ENCODE results near the gene OSBPL3. TPM values are rescaled to one million over a fixed set of nuclear protein-coding genes. Genes with fewer than 3 reads are reported as not detected.
A peak's percentile ranks its signal among the peaks of the same experiment; 100 is the strongest.

Gene OSBPL3
- total RNA-seq, 1 donor from 2014 or later: 14.1 TPM

DNA sequence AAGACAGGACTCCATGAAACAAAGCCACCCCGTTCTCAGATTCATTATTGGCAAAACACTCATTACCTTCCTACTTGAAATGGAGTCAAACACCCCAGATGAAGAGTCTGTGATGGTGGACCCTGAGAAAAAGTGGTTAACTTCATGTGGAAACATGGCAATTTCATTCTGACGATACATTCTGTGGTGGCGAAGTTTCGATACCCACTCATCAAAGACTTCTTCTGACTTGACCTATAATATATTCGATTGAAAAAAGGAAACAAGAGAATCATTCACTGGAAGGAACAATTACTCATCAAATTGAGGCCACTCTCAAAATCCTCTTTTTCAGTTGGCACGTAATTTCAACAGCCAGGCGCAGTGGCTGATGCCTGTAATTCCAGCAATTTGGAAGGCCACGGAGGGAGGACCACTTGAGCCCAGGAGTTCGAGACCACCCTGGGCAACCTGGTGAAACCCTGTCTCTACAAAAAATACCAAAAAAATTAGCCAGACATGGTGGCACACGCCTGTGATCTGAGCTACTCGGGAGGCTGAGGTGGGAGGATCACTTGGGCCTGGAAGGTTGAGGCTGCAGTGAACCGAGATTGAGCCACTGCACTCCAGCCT, 113.9 kb downstream of the OSBPL3 start:
- no peak for DNase-seq (ENCODE audit: low read depth in 2 of 2)

DNA sequence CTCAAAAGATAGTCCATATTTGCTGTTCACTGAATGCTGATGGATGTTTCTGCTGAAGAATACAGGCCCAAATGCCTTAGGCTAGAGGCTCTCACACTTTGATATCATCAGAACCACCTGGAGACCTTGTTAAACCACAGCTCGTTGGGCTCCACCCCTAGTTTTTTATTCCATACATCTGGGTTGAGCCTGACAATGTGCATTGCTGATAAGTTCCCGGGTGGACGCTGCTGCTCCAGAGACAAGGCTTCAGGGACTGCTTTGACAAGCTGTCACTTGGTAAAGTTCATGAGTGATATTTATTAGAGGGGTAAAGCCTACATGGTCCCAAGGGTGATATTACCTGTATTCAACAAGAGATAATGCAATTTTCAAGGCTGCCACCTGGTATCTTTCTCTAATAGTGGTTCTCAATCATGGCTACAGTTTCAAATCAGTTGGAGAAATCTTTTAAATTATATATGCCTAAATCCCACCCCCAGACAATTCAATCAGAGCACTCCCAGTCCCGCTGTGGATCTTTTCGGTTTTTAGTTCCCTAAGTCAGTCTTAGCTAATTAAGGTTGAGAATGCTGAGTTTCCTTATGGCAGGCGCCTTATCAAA, 115.7 kb downstream of the OSBPL3 start:
- no peak for DNase-seq (ENCODE audit: low read depth in 2 of 2)

DNA sequence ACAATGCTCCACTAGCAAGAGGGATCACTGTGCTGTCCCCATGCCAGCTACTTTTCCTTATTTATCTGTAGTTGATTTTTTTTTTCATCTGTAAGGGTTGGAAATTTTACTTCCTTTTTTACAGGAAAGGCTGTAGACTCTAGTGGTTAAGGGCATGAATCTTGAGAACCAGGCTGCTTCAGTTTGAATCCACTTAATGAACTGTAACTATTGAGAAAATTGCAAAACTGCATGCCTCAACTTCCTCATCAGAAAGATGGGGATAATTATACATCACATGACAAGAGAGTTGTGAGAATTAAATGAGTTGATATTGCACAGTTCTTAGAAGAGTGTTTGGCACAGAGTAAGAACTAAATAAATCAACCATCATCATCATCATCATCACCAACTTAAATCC, 116.4 kb downstream of the OSBPL3 start:
- DNase-seq (ENCODE audit: low read depth in 2 of 2): no peak

DNA sequence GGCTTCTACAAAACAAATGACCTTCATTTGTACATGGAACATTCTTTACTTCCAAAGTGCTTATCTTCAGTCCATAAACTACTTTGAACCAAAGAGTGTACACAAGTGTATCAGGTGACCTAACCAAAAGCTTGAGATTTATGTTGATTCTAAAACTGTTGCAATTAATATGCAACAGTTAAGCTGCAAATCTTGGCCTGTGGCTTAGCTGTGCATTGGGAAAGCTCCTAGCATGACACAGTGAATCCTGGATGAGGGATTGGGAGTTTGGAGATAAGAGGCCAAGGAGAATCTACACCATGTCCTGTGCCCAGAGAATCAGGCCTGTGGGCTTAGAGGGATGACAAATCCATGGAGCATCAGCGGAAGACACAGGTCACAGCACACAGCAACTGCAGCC, 117.5 kb downstream of the OSBPL3 start:
- no peak for DNase-seq (ENCODE audit: low read depth in 2 of 2)

DNA sequence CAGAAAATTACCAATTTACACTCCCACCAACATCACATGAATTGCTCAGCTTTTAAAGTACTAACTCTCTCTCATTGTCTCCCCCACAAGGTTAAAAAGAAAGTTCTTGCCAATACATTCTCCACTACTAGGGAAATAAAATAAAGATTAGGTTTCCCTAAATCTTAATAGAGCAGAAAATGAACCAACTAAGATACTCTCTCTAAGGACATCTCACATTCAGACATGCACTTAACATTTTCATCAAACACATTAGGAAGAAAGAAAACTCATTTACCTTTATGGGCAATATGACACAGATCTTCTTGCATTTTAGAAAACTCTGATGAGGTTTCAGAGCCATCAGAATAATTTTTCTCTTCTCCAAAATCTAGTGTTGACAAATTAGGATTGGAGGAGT, 118.6 kb downstream of the OSBPL3 start:
- DNase-seq (ENCODE audit: low read depth in 2 of 2): no peak

DNA sequence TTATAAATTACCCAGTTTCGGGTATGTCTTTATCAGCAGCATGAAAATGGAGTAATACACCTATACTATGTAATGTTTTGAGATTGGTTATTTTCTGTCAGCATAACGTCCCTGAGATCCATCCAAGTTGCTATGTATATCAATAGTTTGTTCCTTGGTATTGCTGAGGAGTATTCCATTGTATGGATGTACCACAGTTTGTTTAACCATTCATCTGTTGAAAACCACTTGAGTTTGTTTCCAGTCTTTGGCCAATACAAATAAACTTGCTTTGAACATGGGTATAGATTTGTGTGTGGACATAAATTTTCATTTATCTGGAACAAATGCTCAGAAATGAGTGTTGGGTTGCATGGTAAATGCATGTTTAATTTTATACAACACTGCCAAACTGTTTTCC, 119.4 kb downstream of the OSBPL3 start:
- DNase-seq (ENCODE audit: low read depth in 2 of 2): no peak

DNA sequence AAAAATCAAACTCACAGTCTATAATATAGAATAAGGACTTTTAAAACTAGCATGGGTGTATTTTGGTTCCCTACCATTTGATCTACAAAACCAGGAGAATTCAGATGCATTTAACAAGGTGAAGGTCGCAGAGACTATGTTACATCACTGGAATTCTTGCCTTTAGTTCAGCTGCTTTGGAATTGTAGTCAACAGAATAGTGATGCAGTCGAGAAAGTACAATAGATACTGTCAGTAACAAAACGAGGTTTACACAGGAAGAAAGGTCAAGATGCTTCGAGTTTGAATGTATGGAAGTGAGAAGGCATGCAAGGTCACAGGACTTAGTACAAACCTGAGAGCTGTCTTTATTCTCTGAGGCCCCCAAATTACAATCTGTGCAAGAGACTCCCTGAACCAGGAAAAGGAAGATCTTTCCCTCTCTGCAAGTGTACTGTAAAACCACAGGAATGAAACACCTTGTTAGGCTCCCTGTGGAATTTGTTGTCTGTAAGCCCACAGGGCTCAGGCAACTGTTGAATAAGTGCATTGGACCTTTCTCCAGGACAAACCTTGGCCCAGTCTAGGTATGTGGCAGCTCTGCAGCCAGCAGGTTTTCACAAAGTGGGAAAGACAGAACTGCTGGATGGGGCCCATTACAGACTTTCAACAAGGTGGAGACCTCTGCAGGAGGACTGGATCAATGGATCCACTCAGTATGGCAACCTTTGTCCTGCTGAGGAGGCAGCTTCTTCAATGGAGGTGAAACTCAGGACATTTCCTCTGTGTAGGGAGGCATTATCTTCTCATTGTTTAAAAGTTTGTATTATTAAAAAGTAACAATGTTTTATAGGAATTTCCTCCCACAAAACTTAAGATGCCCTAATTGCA, 121.6 kb downstream of the OSBPL3 start:
- no peak for DNase-seq (ENCODE audit: low read depth in 2 of 2)

DNA sequence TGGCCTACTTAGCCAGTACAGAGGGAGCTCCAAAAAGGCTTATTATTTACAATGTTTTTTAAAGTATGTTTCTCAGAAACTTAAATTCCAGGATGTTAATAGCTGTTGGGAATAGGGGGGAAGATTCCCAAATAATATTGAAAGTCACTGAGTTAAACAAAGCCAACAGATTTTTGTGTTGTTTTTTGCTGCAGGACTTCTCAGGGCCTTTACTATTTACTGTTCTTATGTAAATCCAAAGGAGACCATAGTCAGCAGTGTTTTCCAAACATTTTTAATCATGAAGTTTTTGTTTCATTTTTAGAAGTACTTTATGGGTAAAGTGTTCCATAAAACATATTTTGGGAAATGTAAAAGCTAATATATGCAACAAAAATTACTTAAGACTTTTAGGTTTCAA, 122.4 kb downstream of the OSBPL3 start:
- no peak for DNase-seq (ENCODE audit: low read depth in 2 of 2)

DNA sequence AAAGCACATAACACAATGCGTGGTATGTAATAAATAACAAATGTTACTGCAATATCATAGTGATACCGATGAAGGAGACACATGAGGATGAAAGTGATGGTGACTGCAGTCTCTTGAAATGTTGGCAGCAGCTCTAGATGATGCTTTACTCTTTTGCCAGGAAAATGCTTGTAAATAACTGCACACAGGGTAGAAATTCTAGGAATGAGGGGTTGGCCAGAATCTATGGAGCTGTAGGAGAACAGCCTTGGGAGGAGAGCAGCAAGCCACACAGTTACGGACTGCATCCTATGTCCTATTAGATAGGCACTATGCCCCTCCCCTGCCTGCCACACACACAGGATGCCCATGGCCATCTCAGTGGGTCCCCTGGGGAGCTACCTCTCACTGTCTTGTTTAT, 125.1 kb downstream of the OSBPL3 start:
- no peak for DNase-seq (ENCODE audit: low read depth in 2 of 2)

DNA sequence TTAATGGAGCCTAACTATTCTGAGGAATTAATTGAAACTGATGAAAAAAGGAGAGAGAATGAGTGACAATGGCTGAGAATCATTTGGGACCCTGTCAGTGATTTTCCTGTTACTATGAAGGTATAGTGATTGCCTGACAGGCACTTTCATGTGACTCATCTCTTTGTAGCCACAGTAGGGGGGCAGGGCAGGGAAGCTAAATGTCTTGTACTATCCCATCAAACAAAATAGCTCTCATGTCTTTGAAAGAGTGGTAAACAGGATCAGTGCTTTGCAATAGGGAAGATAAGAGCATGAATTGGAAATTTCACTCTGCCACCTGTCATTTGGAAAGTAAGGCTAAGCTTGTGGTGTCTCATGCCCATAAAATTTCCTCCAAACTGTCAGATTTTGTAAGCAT, 128.2 kb downstream of the OSBPL3 start:
- peak; percentile 62 to 64 for DNase-seq (ENCODE audit: low read depth in 2 of 2)

DNA sequence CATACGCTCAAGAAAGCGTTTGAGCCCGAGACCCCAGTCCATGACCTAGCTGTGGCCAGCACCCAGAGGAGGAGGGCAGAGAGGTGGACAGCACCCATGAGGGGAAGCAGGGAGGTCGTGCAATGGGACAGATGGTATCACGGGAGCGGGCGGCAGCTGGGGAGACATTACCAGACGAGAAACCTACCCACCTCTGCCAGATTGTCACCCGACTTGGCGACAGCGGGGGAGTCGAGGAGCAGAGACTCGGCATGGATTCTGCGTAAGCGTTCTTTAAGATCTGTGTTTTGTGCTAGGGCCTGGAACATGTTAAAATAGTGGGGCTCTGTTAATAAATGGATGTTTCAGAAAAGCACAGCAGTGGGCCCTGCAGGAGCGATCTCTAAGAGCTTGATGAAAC, 131.1 kb downstream of the OSBPL3 start:
- DNase-seq (ENCODE audit: low read depth in 2 of 2): no peak

DNA sequence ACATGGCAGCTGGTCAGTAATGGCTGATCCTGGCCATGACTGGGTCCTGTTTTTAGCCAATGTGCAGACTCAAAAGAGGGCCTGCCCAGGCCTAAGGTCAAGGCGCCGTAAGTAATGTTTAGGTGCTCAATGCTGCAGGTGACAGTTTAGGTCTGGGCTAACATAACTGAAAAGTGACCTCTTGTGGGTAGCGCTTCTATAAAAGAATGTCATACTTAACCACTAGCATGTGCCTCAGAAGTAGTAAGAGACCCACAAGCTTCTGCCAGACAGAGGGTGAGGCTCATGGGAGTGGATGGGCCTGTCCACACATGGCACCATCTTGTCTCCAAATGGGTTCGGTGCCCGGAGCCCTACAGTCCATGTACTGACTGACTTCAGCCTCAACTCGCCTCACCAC, 132.2 kb downstream of the OSBPL3 start:
- no peak for DNase-seq (ENCODE audit: low read depth in 2 of 2)

DNA sequence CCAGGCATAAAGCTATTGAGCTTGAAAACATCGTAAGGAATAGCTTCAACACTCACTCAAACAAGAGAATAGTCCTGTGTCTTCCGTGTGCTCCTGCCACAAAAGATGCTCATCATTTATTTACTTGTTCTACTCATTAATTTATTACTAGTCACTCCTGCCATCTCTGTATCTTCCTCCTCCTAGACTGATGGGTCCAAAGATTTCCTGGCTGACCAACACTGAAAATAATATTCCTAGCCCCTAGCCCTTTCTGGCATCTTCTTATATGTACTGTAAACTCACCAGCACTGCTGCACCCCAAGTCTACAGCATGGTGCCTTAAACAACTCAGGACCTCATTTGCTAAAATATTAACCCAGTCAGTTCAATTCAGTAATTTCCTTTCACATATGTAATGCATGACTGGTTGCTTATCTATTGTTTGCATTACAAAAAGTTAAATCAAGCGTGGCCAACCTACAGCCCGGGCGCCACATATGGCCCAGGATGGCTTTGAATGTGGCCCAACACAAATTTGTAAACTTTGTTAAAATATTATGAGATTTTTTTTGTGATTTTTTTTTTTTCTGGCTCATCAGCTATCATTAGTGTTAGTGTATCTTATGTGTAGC, 136.1 kb downstream of the OSBPL3 start:
- no peak for DNase-seq (ENCODE audit: low read depth in 2 of 2)

DNA sequence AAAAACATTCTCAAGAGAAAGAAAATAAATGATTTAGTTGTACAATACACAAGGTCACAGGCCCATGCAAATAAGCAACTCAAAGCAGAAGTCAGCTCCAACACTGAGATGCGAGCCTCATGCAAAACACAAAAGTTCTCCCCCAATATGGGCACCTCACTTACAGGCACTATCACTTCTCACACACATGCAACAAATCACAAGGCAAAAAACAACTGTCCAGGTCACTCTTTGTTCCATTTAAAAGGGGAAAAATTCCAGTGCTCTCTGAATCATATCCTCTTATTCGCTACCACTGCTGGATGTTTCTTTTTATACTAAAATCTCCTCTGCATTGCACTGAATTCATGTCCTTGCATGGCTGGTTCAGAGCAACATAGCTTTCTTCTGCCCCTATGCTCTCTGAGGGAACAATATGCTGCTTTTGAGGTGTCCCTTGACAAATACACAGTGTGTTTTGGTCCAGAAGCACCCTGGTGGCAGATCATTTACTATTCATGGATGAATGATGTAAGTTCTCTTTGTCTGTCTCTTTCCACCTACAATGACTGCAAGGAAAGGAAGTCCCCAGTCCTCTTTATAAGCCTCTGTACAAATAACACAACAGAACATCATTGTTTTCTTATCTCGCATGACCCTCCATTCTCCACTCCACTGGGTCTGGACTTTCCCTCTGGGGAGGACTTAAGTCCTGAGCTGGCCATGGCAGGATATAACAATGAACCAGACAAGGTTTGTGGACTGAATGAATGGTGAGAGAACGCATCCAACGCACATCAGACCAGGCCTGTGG, 137.3 kb downstream of the OSBPL3 start:
- DNase-seq (ENCODE audit: low read depth in 2 of 2): peak; percentile 77 to 93

DNA sequence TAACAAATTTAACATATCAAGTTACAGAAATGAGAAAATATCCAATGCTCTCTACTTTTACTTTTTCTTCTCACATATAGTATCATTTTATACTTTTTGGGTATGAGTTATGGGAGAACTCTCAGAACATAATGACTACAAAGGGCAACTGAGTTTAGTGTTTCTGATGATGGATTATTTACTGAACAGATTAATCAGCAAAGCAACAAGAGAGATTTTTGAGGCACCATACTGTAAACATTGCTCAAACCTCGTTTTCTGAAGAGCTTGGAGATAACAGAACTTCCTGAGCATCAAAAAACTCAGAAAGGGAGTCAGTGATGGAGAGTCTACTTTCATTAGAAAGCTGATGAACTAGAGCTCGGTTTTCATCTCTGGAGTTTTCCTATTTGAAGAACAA, 137.9 kb downstream of the OSBPL3 start:
- no peak for DNase-seq (ENCODE audit: low read depth in 2 of 2)

DNA sequence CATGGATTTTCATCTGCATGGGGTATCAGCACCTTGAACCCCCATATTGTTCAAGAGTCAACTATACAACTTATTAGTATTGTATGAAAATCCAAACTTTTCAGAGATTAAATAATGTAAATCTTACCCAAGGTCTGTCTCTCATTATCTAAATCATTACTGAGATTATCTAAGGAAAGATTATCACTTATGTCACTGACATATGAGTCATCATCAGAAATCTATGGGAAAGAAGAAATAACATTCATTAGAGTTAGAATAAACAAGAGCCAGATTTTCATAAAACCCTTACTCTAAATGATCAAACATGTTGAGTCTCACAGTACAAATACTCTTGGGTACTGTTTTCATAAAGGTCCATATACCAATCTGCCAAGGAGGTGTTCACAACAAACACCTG, 139.4 kb downstream of the OSBPL3 start:
- DNase-seq (ENCODE audit: low read depth in 2 of 2): no peak

DNA sequence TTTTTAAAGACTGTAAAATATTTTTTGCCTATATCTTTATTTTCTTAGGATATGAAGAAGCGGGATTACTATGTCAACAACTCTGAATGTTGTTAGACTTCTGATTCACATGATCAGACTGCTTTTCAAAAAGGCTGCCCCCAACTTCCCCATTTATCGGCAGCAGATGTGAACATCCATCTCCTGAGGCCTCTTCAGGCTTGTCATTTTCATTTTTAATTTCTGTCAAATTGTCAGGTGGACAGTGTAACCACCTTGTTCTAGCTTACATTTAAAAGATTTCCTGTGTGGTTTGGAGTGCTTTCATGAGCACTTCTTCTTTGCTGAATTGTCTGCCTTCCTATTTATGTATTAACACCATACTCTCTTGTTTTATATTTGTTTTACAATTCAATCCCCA, 143.9 kb downstream of the OSBPL3 start:
- no peak for DNase-seq (ENCODE audit: low read depth in 2 of 2)

DNA sequence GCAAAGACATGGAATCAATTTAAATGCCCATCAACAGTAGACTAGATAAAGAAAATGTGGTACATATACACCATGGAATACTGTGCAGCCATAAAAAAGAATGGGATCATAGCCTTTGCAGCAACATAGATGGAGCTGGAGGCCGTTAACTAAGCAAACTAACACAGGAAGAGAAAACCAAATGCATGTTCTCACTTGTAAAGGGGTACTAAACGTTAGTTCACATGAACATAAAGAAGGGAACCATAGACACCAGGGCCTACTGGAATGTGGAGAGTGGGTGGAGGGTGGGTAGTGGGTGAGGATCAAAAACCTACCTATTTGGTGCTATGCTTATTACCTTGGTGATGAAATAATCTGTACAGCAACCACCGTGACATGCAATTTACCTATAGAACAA, 144.3 kb downstream of the OSBPL3 start:
- DNase-seq (ENCODE audit: low read depth in 2 of 2): no peak

DNA sequence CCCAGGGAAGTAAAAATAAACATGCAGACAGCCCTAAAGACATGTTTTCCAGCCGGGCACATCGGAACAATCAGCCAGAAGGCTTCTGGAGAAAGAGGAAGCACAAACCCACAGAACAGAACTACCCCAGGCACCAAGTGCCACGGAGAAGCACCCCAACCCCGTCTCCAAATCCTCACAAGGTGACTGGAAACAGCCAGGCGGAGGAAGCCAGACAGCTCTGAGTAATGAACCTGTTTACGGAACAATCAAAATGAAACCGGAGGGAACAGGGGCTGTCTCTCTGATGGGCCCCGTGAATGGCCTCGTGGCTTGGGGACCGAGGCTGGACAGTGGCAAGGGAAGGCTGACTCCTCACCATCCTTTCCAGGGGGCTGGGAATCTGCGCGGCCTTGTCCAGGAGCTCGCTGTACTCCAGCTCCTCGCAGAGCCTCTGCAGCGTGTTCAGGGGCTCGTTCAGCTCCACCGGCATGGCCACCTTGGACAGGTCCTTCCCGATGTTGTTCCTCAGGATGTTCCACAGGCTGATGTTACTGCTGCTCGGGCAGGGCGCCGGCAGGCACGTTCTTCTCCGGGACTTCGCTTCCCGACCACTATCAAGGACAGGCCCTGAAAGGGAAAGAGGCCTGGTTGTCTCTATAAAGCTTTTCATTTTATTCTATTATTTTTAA, 145.7 kb downstream of the OSBPL3 start:
- DNase-seq (ENCODE audit: low read depth in 2 of 2): peak in 1 of 2 donors; percentile 41

DNA sequence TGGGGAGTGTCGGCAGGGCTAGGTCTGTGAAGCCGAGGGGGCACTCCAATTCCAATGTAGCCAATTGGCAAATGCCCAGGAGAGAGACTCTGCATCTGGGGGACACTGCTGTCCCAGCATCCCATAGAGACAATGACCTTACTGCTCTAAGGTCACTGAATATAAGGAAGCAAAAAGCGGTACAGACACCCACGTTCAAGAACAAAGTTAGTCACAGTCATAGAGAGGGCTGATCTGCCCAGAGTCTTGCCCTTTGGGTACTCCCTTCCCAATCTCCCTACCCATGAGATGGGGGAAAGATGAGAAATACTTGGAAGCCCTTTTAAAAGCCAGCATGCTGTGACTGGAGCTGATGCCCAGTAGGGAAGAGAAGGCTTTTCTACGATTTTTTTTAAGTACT, 146.4 kb downstream of the OSBPL3 start:
- no peak for DNase-seq (ENCODE audit: low read depth in 2 of 2)

DNA sequence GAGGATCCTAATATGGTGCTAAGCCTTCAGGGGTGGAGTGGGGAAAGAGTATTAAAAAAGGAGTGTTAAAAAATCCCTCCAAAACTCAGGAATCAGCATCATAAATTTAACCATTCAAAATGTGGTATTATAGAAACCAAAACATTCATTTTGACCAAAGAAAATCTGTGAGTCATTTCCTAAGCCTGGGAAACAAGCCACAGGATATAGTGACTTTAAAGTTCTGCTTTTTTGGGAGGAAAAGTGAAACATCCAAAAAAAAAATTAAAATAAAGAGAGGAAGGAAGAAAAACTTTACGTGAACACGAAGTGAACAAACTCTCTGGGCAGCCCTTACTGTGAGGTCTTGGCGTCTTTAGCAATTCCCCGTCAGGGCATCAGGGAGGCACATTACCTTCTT, 148.7 kb downstream of the OSBPL3 start:
- peak; percentile 66 to 72 for DNase-seq (ENCODE audit: low read depth in 2 of 2)
